ENCODE results near the gene FAM187B. TPM values are rescaled to one million over a fixed set of nuclear protein-coding genes. Genes with fewer than 3 reads are reported as not detected.

Gene FAM187B
- total RNA-seq, 6 experiments from 2014 or later, result not detected

GRCh38 chr19:35272954-35273649 lies 44.6 kb upstream of the FAM187B start:
- peaks cover 0 to 15% (median 12%) of the 10 kb centered on the region in 4 donors for H3K36me3 ChIP-seq

DNA sequence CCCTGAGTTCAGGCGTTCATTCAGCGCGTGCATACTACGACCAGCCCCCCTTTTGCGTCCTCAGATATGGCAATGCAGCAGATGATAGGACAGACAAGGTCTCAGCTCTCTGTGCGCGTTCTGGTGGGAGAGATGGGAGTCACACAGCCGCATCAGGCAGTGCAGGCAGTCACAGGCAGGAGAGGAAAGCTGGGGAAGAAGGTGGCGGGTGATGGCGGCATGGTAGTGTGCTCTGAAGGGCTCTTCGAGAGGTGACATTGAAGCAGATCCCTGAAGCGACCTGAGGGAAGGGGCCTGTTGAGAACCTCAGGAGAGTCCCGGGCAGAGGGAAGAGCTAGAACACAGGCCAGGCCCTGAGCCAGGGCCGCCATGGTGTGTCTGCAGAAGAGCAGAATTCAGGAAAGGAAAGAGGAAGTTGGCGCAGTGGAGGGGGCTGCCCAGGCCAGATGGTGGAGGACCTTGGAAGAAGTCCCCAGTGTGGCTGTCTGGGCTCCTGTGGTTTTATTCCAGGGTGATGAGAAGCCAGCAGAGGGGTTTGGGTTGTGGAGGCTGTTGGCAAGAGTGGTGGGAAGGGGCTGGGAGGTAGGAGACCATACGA lies 43.7 kb upstream of the FAM187B start:
- WGBS (ENCODE audit: insufficient coverage, low coverage, low lambda C conversion rate, missing lambda C conversion rate), result 64% methylated on average over 2 of the region's 16 CpGs
- intact Hi-C loops (cut with DNase I), result no loop called here
- DNase-seq, result no peak
- H3K27ac ChIP-seq, result peak overlapping the region in 2 of 3 donors; percentile 24 to 79
- no peaks in the 10 kb centered on the region for H3K27me3 ChIP-seq
- H3K36me3 ChIP-seq, result peaks cover 0 to 15% (median 12%) of the 10 kb centered on the region in 4 donors
- no peak overlapping the region for H3K4me3 ChIP-seq
- TF ChIP-seq POLR2A (IDR thresholded peaks at IDR 0.05), result no peak
- no peak for TF ChIP-seq CTCF (IDR thresholded peaks at IDR 0.05)
- ATAC-seq, result no peak
- H3K4me1 ChIP-seq, result peaks cover 0 to 25% (median 15%) of the 10 kb centered on the region in 4 donors
- H3K9me3 ChIP-seq, result no peaks in the 10 kb centered on the region

More at GRCh38 chr19:35272954-35273649, 44.6 kb upstream of the FAM187B start:
- Histone ChIP-seq H3K4me1 (peaks cover 0 to 25% (median 15%) of the 10 kb centered on the region in 4 donors), H3K27ac (no peak overlapping the region), H3K9me3 (no peaks in the 10 kb centered on the region), H3K4me3 (no peak overlapping the region), H3K27me3 (no peaks in the 10 kb centered on the region)
- DNase-seq, result no peak
- TF ChIP-seq CTCF (IDR thresholded peaks at IDR 0.05) (no peak), POLR2A (IDR thresholded peaks at IDR 0.05) (no peak)
- 53% methylated on average over 5 of the region's 10 CpGs for WGBS (ENCODE audit: insufficient coverage, low coverage, low lambda C conversion rate, missing lambda C conversion rate)
- intact Hi-C loops (cut with DNase I), result no loop called here
- ATAC-seq, result no peak

- WGBS (ENCODE audit: insufficient coverage, low coverage, low lambda C conversion rate, missing lambda C conversion rate), result 36% methylated on average over 4 of the region's 7 CpGs
- peak; percentile 59 to 73 (median 67) for ATAC-seq
- H3K36me3 ChIP-seq, result peaks cover 0 to 14% (median 10%) of the 10 kb centered on the region in 4 donors
These were observed 43.0 kb upstream of the FAM187B start for GRCh38 chr19:35271546-35271945.

GRCh38 chr19:35270381-35270811 lies 41.9 kb upstream of the FAM187B start:
- intact Hi-C loops (cut with DNase I), result no loop called here
- Histone ChIP-seq H3K27me3 (no peaks in the 10 kb centered on the region), H3K4me1 (peaks cover 0 to 32% (median 15%) of the 10 kb centered on the region in 4 donors), H3K27ac (peak overlapping the region in 2 of 3 donors; percentile 50 to 82), H3K36me3 (peaks cover 0 to 10% (median 8%) of the 10 kb centered on the region in 4 donors), H3K9me3 (no peaks in the 10 kb centered on the region), H3K4me3 (no peak overlapping the region)
- TF ChIP-seq POLR2A (IDR thresholded peaks at IDR 0.05), result no peak
- no peak for TF ChIP-seq CTCF (IDR thresholded peaks at IDR 0.05)
- ATAC-seq, result no peak
- WGBS (ENCODE audit: insufficient coverage, low coverage, low lambda C conversion rate, missing lambda C conversion rate), result 68% methylated on average over 3 of the region's 16 CpGs
- no peak for DNase-seq

More at GRCh38 chr19:35271546-35271945, 43.0 kb upstream of the FAM187B start:
- intact Hi-C loops (cut with DNase I), result no loop called here
- Histone ChIP-seq H3K9me3 (no peaks in the 10 kb centered on the region), H3K27ac (peak overlapping the region; percentile 40 to 79 (median 50)), H3K4me1 (peaks cover 0 to 30% (median 15%) of the 10 kb centered on the region in 4 donors), H3K4me3 (no peak overlapping the region), H3K27me3 (no peaks in the 10 kb centered on the region)
- peak; percentile 89 to 93 (median 92) for DNase-seq
- no peak for TF ChIP-seq CTCF (IDR thresholded peaks at IDR 0.05)
- TF ChIP-seq POLR2A (IDR thresholded peaks at IDR 0.05), result no peak

Data from right lobe of liver (tissue), 6 donors.